AML-193 (cell line): Measurements from ENCODE around the gene CCR1.
"Not testable (repeated sequence)": the region's sequence is repeated elsewhere in the genome, so short reads cannot be mapped to it uniquely, and the experiment has no call there.

ENCODE experiments used
- DNase-seq, 2 experiments: peaks; one replicate each; lab custom pipeline; 2025; lab: John Stamatoyannopoulos, UW

The CCR1 gene

DNA sequence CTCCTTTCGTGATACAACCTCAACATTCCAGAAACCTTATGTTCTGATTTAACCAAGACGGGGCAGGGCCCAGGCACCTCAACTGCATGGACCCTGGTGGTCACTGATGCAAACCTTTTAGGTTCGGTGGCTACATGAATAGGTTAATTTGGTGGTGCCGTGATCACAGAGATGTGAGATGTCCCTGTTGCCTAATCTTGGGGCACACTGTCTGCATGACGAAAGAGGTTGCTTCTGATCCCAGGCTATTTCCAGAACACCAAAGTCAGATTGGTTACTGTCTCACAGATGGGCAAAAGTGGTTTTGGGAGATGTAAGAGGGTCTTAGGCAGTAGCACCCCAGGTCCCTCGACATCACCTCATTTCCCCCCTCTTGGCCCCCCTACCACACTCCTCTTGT is 4.0 kb upstream of the CCR1 start:
- peak in 1 of 2 experiments; percentile 17 for DNase-seq

DNA sequence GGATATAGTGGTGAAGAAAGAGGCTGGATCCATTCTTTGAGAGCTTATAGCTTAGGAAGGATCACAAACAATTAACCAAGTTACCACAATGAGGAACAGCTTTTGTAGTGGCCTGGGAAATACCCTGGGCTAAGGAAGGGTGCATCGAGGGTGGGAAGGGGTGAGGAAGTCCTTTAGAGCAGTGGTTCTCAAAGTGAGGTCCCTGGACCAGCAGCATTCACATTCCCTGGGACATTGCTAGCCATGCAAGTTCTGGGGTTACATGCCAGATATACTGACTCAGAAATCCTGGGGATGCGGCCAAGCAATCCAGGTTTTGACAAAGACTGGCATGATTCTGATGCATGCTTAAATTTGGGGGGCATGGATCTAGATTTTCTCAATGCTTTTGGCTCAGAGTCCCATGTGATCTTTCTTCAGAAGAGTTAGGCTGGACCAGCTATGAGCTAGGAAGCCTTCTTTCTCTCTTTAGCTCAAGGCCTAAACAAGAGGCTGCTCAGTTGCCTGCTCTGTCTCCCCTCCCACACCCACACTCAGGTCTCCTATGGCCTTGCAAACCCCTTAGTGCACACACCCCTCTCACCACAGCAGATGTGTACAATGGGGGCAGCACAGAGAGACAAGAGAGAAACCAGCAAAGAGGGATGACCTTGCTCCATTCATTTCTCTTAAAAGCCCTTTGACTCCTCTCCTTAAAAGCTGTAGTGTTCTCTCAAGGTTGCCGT is 1.8 kb upstream of the CCR1 start:
- DNase-seq = no peak

DNA sequence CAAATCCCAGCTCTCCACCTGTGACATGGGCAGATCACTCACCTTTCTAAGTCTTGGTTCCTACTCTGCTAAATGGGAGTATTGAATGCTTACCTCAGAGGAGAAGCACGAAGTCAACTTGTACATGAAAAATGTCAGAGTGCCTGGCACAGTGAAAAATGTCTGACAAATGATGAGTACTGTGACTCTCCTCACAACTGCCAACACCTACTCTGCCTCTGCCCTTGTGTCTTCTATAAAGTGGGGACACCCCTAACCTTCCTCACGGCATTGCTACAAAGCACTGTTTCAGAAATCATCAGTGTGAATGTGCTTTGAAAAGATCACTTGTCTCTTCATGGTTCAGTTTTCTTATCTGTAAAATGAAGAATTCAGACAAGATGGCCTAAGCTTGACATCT is 940 bp upstream of the CCR1 start:
- no peak for DNase-seq

DNA sequence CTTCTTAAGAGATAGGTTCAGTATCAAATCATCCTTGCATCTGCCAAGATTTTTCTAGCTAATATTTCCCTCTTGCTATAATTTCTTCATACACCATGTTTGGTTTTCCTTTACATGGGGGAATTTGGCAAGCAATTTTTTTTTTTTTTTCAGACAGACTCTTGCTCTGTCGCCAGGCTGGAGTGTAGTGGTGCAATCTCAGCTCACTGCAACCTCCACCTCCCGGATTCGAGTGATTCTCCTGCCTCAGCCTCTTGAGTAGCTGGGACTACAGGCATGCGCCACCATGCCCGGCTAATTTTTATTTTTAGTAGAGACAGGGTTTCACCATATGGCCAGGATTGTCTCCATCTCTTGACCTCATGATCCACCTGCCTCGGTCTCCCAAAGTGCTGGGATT is 599 bp downstream of the CCR1 start:
- DNase-seq = not testable (repeated sequence)

DNA sequence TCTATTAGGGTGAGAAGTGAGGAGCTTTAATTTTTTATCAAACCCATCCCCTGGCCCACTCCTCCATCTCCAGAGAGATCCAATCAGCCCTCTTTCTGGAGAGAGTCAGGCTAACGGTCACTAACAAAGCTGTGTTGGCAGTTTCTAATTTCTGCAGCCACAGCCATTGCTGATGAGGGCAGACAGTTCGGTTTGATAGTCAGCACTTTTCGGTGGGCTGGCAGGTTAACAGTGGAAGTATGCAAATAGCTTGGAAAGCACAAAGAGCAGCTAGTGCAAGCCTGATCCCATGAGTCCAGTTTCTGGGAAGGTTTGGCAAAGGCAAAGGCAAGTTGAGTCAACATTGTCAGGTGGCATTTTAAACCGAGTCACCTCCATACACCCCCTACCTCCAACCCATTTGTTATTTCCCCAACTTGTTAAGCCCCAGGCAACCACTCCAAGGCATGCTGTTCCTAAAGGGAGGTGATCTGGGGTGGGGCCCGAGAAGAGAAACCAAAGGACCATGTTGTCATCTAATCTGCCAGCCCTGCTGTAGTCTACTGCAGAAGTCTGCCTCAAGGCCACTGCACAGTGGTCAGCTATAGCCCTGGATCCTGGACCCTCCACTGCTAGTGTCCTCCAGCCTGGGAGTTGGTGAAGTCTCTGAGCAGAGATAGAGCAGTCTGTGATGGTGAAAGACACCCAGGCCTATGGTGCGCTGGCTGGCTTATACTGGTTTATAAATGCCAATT is 1.7 kb downstream of the CCR1 start:
- no peak for DNase-seq

DNA sequence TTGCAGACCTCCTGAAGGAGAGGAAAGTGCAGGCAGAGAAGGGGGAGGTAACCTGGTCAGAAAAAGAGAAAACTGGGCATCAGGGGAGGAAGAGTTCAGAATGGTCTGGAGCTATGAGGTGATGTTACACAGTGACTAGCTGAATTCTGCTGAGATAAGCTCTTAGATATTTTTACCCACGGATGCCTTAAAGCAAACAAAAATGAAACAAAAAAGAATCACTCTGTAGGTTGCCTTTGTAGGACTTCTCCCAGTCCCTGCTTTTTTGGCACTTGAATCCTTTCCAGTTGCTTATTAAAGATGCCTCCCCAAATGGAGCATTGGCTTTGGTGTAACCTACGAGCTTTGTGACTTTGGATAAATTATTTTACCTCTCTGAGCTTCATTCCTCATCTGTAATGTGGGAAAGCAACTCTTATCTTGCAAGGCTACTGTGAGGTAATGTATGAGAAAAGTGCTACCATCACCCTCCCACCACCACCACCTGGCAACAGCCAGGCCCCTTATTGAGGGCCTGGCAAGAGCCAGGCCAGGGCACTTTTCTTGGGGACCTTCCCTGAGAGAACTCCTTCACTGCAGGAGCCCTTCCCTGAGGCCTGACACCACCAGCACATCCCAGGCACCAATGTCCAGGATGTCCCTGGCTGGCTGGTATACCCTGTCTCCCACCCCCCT is 2.7 kb downstream of the CCR1 start:
- DNase-seq = no peak

DNA sequence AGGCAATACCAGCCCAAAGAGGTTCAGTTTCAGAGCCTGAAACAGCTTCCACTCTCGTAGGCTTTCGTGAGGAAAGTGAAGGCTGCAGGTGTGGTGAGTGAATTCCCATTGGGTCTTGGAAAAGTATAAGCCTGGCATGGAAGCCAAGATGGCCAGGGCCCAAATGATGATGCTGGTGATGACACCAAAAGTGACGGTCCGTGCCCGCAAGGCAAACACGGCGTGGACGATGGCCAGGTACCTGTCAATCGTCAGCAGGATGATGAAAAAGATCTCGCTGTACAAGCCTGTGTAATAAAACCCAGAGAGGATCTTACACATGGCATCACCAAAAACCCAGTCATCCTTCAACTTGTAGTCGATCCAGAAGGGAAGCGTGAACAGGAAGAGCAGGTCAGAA is 4.4 kb downstream of the CCR1 start:
- no peak for DNase-seq

DNA sequence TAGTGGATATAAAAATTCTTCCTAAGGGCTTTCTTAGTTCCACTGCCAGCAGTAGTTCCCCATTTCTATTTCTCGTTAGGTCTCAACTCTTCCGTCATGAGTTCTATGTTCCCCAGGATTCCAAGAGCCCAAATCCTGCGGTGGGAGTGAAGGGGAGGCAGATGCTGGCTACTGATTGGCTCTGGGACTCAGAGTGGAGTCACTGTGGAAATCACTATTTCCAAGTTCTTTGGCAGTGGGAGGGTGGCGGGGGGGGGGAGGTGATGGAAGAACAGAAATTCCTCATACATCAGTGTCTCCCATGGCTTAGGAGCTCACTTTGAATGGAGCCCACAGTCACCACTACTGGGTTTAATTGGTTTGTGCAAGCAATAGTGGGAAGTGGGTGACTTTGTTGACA is 5.6 kb downstream of the CCR1 start:
- DNase-seq = no peak

DNA sequence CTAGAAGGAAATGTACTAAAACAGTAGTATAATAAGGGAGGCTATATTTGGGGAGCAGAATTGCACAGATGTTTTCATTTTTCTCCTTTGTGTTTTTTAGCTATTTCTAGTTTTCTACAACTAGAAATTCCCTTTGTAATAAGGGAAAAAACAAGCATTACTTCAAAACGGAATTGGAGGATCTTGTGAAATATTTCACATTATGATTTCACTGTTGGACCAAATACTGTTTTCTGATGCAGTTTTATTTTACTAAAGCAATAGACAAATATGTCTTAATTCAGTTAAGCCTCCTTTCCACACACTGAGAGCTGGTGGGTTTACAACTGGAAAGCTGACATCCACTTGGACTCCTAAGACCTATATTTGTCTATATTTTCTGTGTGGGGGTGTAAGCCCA is 7.3 kb downstream of the CCR1 start:
- DNase-seq = no peak

DNA sequence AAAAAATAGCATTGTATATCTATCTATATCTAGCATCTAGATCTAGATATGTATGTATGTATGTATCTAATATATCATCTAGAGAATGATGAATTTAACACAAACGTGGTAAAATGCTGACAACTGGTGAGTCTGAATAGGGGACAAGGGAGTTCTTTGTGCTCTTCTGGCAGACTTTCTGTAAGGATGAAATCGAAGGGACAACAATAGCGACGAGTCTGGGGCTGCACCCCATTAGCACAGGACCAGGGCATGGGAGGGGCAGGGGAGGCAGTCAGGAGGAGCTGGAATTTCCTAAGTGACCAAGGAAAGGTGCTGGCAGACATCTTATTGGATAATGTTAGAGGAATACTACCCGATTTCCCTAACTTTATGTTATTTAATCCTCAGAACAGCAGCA is 7.9 kb downstream of the CCR1 start:
- DNase-seq = no peak

DNA sequence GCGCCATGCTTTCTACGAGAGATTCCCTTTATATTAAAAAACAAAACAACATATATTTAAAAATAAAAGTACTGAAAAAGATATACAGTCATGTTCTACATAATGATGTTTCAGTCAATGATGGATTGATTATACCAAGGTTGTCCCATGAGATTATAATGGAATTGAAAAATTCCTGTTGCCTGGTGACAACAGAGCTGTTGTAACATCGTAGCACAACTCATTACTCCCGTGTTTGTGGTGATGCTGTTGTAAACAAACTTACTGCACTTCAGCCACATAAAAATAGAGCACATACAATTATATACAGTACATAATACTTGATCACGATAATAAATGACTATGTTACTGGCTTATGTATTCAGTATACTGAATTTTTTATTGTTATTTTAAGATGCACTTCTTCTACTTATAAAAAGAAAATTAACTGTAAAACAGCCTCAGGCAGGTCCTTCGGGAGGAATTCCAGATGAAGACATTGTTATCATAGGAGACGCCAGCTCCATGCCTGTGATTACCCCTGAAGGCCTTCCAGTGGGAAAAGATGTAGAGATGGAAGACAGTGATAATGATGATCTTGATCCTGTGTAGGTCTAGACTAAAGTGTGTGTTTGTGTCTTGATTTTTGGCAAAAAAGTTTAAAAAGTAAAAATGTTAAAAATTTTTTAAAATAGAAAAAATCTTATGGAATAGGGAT is 11.7 kb downstream of the CCR1 start:
- no peak for DNase-seq

DNA sequence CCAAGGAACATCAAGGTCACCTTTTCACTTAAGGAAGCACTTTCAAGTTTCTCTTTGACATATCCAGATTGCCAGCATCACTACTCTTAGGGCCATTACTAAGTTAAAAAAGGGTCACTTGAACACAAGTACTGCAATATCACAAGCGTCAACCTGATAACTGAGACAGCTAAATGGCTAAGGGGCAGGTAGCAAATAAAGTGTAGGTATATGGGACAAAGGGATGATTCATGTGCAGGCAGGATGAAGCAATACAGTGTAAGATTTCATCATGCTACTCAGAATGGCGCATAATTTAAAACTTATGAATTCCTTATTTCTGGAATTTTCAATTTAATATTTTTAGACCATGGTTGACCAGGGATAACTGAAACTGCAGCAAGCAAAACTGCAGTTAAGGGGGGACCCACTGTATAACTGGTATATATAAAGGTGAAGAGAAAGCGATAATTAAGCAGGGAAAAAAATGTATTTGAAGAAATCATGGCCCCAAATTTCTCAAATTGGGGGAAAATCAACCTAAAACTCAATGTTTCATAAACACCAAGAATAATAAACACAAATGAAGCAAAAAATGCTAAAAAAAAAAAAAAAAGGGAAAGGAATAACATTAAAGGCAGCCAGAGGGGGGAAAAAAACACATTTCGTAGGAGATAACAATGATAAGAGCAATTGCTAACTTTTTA is 13.1 kb downstream of the CCR1 start:
- DNase-seq = no peak

DNA sequence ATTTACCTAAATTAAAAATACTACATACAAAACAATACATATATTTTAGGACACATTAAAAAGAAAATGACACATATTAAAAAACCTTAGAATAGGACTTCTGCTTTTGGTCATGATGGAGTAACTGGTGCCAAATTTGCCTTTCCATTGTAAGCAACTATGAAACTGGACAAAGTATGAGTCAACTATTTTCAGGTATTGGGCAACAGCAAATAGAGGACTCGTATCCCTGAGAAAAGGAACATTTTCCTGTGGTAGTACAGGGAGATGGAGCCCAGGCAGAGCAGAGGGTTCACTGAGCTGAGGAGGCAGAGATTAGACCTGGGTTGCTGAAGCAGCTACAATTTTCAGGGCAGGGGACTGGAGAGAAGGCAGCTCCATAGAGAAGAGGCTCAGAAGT is 14.7 kb downstream of the CCR1 start:
- DNase-seq = peak; percentile 93 to 95

DNA sequence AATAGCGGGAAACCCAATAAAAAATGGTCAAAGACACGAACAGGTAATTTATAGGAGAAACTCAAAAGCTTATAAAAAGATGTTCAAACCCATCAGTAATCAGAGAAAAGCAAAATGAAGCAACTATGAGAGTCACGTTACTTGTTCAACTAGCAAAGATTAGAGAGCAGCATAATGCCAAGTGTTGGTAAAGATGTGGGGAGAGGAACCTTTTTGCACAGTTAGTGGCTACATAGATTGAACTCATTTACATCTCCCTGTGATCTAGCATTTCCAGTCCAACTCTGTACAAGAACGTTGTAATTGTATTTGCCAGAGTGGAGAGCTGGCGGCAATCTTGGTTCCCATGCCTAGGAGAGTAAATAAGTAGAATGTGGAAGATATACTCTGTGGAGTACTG is 15.2 kb downstream of the CCR1 start:
- DNase-seq = no peak

DNA sequence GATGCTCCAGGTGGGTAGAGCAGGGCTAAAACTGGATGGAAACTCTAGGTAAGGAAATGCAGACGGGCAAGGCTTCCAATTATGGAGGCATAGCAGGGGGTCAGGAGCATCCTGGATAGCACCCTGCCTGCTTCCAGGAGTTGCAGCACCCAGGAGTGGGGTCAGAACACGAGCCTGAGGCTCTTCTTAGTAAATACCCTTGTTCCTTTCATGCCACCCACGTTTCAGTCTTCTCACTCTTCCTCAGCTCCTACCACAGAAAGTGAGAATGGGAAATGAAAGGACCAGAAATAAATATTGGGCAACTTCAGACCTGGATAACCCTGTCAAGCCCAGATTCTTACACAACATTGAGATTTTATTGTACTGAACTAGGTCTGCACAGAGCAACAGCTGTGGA is 16.4 kb downstream of the CCR1 start:
- peak; percentile 41 to 58 for DNase-seq

DNA sequence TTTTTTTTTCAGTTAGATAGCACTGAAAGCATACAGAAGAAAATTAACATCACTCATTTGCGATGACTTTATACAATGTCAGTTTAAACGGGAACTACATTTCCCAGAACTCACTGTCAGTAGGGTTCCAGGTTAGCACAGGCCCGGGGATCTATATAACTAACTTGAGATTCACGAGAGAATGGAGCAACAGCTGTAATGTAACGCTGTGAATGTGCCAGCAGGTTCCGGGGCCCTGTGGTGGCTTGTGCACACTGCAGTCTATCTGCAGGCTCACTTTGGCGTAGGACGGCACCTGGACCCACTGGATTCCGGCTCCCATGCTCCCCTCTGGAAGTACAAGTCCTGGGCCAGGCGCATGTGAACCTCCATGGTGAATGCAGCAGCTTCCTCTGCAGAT is 19.4 kb downstream of the CCR1 start:
- DNase-seq = no peak

DNA sequence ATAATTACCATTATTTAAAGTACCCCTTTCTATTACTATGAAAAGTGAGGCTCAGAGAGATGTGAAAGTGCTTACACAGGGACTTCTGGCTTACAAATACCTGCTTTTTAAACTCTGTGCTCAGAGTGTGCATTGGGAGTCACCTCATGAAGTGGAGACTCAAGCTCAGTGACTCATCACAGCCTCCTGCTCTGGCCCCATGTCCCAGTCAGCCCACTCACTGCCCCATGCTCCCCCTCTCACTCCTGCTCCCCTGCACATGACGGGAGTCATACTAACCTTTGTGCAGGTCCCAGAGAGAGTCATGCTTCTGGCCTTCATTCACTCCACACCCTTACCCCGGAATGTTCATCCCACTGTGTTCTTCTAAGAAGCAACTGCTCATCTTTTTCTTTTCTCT is 20.2 kb downstream of the CCR1 start:
- no peak for DNase-seq

DNA sequence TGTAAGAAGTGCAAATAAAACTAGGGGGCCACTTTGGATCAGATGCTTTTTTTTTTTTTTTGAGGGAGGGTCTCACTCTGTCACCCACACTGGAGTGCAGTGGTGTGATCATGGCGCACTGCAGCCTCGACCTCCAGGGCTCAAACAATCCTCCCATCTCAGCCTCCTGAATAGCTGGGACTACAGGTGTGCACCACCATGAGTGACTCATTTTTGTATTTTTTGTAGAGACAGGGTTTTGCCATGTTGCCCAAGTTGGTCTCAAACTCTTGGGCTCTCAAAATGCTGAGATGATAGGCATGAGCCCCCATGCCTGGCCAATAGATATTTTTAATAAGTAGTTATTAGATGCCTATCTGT is 20.8 kb downstream of the CCR1 start:
- DNase-seq = no peak

DNA sequence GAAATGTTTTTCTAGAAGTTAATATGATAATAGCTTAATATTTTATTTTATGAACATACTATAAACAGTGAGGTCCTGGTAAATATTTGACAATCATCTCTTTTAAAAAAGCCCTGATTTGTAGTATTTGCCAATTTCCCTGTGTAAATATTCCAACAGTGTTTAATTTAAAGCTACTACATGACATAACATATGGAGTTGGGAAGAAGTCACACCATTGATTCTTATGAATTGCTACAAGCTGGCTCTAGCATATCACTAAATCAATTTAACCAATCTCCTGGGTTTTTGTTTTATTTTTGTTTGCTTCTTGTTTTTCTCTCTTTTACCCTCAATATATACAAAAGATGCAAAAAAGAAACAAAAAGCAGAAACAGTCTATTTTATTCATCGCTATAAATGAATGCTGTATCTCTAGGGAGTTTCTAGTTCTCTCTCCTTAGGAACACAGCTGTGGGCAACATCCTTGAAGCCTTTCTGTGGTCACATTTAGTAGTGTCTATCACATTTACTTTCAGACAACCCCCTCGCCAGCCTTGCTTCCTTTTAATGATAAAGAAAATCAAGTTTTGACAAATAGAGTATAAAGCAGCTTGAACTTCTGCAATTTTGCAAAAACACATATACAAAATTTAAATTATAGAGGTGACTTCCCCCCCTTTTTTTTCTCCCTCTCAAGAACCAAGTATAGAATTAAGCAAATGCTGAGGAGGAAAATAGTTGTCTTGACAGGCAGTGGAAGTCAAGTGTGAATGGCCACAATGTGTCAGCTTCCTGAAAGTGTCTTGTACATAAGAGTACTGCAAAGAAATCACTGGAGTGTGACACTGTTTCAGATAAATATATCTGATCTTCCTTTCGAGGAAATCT is 21.4 kb downstream of the CCR1 start:
- DNase-seq = peak; percentile 48 to 68

DNA sequence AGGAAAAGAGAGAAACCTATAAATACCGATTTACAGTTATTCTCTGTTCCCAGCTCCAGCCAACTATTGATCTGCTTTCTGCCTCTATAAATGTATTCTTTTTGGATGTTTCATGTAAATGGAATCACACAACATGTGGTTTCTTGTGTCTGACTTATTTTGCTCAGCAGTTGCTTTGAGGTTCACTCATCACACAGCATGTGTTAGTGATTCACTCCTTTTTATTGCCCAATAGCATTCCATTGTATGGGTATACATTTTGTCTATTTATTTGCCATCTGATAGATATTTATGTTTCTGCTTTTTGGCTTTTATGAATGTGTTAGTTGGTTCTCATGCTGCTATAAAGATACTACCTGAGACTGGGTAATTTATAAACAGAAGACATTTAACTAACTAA is 23.6 kb downstream of the CCR1 start:
- DNase-seq = no peak

DNA sequence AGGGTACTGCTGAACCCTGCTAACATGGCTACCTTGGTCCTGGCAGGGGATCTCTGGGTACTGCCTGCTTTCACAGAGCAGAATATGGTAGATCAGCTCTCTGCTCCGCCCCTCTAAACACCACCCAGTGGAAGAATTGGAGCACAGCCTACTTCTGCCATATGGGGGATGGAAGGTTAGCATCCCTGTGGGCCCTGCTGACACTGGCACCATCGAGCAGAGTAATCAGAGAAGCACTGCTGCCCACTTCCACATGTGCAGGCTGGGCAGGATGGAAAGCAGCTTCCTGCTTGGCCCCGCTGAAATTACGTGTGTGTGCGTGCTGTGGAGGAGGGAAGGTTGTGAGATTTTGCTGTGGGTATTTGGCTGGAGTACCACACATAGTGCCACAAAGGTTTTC is 24.8 kb downstream of the CCR1 start:
- DNase-seq = no peak
